ENCODE data around the gene GABPB1.

- TF ChIP-seq CTCF (conservative IDR thresholded peaks at IDR 0.05; ENCODE audit: low read depth, low read length), result no peak
- TF ChIP-seq EZH2 (IDR thresholded peaks at IDR 0.05; ENCODE audit: low read length, unreplicated experiment), result no peak
- TF ChIP-seq EZH2phosphoT487 (IDR thresholded peaks at IDR 0.05; ENCODE audit: borderline replicate concordance, low read length), result no peak
These were observed 120.2 kb downstream of the GABPB1 start for GRCh38 chr15:50234764-50235163.

All from PC-3 (cell line).